Activated B cell treated with CpG ODN at 0.5 μM for 24 hours (primary cell): Measurements from ENCODE around the gene SEC31B. TPM values are rescaled to one million over a fixed set of nuclear protein-coding genes. Genes with fewer than 3 reads are reported as not detected.

ENCODE experiments used
- ATAC-seq: fragments of 200-7000 bp; cut with Tn5 transposase; one replicate; pipeline ENCODE4 v1.10.0; 2021; ENCODE audit warnings: low read depth, mild to moderate bottlenecking, moderate library complexity
- CTCF ChIA-PET: fragments of 350-600 bp; sonication (Branson Sonifier 250); formaldehyde crosslinking; loops from one replicate; lab custom pipeline; 2021; ENCODE audit warnings: antibody characterized with exemption; lab: Charles Lee
- POLR2A ChIA-PET: fragments of 350-600 bp; sonication (Branson Sonifier 250); formaldehyde crosslinking; loops from one replicate; lab custom pipeline; 2021; ENCODE audit warnings: antibody characterized with exemption; lab: Charles Lee
- DNase-seq: peaks from one replicate; pipeline ENCODE4 v3.0.0; 2022
- H3K27ac Mint-ChIP-seq: one replicate; pipeline ENCODE4 v1.8.0; 2020; ENCODE audit warnings: mixed read lengths
- H3K27me3 Mint-ChIP-seq: one replicate; pipeline ENCODE4 v1.8.0; 2021; ENCODE audit warnings: mixed read lengths
- H3K36me3 Mint-ChIP-seq: one replicate; pipeline ENCODE4 v1.8.0; 2021; ENCODE audit warnings: low read depth, mixed read lengths
- H3K4me1 Mint-ChIP-seq: one replicate; pipeline ENCODE4 v1.8.0; 2021; ENCODE audit warnings: mixed read lengths
- H3K4me3 Mint-ChIP-seq: one replicate; pipeline ENCODE4 v1.8.0; 2020; ENCODE audit warnings: mild to moderate bottlenecking, mixed read lengths
- H3K9me3 Mint-ChIP-seq: one replicate; pipeline ENCODE4 v1.8.0; 2020; ENCODE audit warnings: mixed read lengths
- intact Hi-C: fragments of 100-400 bp; cut with micrococcal nuclease; formaldehyde crosslinking; loops from one replicate; pipeline ENCODE4 v1.15.1; 2024
- total RNA-seq: library from RNA; stranded (reverse); gene quantifications from 2 replicates; pipeline ENCODE4 v1.2.3, GENCODE V29; 2022
- TF ChIP-seq, protein P1 (sequence below): fragments of 200-600 bp; IDR thresholded peaks from one replicate; pipeline ENCODE4 v1.8.0; 2022; ENCODE audit warnings: antibody characterized with exemption, mild to moderate bottlenecking

SEC31B gene
- total RNA-seq, 1 donor from 2014 or later: 21.6 TPM

- ATAC-seq (no peak), DNase-seq (no peak)
- intact Hi-C loops: no loop called here
- H3K9me3 Mint-ChIP-seq: no peaks in the 10 kb centered on the region
- H3K4me3 Mint-ChIP-seq: no peak overlapping the region
- H3K27ac Mint-ChIP-seq: no peak overlapping the region
- ChIA-PET POLR2A (interaction anchor here (0.8 kb wide), 1 partner anchor 18 kb away, joined by 3 read pairs; the partner anchor contains the start of gene HIF1AN), CTCF (interaction anchor here (0.7 to 1.3 kb wide), 3 partner anchors 9 to 272 kb away, joined by 3 to 4 read pairs (median 3); no protein-coding TSS in a partner anchor)
- peaks cover 44% of the 10 kb centered on the region for H3K36me3 Mint-ChIP-seq
- peaks cover 18% of the 10 kb centered on the region for H3K4me1 Mint-ChIP-seq
- TF ChIP-seq, protein P1, sequence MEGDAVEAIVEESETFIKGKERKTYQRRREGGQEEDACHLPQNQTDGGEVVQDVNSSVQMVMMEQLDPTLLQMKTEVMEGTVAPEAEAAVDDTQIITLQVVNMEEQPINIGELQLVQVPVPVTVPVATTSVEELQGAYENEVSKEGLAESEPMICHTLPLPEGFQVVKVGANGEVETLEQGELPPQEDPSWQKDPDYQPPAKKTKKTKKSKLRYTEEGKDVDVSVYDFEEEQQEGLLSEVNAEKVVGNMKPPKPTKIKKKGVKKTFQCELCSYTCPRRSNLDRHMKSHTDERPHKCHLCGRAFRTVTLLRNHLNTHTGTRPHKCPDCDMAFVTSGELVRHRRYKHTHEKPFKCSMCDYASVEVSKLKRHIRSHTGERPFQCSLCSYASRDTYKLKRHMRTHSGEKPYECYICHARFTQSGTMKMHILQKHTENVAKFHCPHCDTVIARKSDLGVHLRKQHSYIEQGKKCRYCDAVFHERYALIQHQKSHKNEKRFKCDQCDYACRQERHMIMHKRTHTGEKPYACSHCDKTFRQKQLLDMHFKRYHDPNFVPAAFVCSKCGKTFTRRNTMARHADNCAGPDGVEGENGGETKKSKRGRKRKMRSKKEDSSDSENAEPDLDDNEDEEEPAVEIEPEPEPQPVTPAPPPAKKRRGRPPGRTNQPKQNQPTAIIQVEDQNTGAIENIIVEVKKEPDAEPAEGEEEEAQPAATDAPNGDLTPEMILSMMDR: no peak
- no peaks in the 10 kb centered on the region for H3K27me3 Mint-ChIP-seq
Observed at GRCh38 chr10:100553929-100554328, 34.3 kb upstream of the SEC31B start.

DNA sequence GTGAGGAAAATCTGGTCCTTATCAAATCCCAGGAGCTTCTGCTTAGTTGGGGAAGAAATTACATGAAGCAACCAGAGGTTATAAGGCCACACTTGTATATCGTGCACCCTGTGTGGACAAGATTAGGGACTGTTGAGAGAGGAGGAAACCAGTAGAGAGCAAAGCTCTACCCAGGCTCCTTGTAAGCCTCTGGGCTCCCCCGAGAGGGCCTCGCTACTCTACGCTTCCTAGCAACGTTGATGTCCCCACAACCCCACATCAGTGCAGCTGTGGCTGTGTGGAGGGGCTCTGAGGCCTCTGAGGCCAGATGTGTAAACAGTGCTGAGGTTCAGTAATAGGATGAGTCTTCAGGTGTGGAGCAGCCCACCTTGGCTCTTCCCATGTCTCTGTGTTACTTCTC lies 32.1 kb upstream of the SEC31B start:
- H3K9me3 Mint-ChIP-seq: no peaks in the 10 kb centered on the region
- POLR2A ChIA-PET: no interaction called here
- no peak for DNase-seq
- H3K27me3 Mint-ChIP-seq: no peaks in the 10 kb centered on the region
- H3K4me3 Mint-ChIP-seq: no peak overlapping the region
- intact Hi-C loops: no loop called here
- H3K36me3 Mint-ChIP-seq: peaks cover 56% of the 10 kb centered on the region
- CTCF ChIA-PET: no interaction called here
- no peak overlapping the region for H3K27ac Mint-ChIP-seq
- TF ChIP-seq, protein P1: no peak
- peaks cover 18% of the 10 kb centered on the region for H3K4me1 Mint-ChIP-seq
- no peak for ATAC-seq

- ChIA-PET CTCF (interaction anchor here (0.9 kb wide), 1 partner anchor 12 kb away, joined by 3 read pairs; no protein-coding TSS in a partner anchor), POLR2A (no interaction called here)
- no peak overlapping the region for H3K27ac Mint-ChIP-seq
- no peaks in the 10 kb centered on the region for H3K27me3 Mint-ChIP-seq
- DNase-seq (no peak), ATAC-seq (peak; percentile 52)
- TF ChIP-seq, protein P1: no peak
- H3K4me3 Mint-ChIP-seq: no peak overlapping the region
- H3K9me3 Mint-ChIP-seq: no peaks in the 10 kb centered on the region
- peaks cover 55% of the 10 kb centered on the region for H3K36me3 Mint-ChIP-seq
- H3K4me1 Mint-ChIP-seq: peaks cover 18% of the 10 kb centered on the region
- intact Hi-C loops: no loop called here
Observed at GRCh38 chr10:100551196-100551595, 31.5 kb upstream of the SEC31B start.

GRCh38 chr10:100544950-100545349 lies 25.3 kb upstream of the SEC31B start:
- intact Hi-C loops: no loop called here
- TF ChIP-seq, protein P1: no peak
- H3K4me3 Mint-ChIP-seq: no peak overlapping the region
- POLR2A ChIA-PET: interaction anchor here (2.5 kb wide), 1 partner anchor 9 kb away, joined by 9 read pairs; the partner anchor contains the start of gene HIF1AN
- no peak for ATAC-seq
- CTCF ChIA-PET: interaction anchor here (1.4 kb wide), 1 partner anchor 9 kb away, joined by 6 read pairs; the partner anchor contains the start of gene HIF1AN
- H3K36me3 Mint-ChIP-seq: peaks cover 95% of the 10 kb centered on the region
- DNase-seq: no peak
- H3K27me3 Mint-ChIP-seq: no peaks in the 10 kb centered on the region
- H3K9me3 Mint-ChIP-seq: no peaks in the 10 kb centered on the region
- H3K27ac Mint-ChIP-seq: no peak overlapping the region
- H3K4me1 Mint-ChIP-seq: peaks cover 1% of the 10 kb centered on the region

GRCh38 chr10:100537475-100537874 lies 17.8 kb upstream of the SEC31B start:
- no peak for ATAC-seq
- intact Hi-C loops: loop anchor here (5.0 to 10.0 kb wide), 4 partner anchors 350 to 1967 kb away; partner anchors contain the start of genes ACTR1A, BTRC, ERLIN1 and LZTS2
- Mint-ChIP-seq H3K9me3 (no peaks in the 10 kb centered on the region), H3K4me1 (peaks cover 16% of the 10 kb centered on the region), H3K4me3 (no peak overlapping the region), H3K36me3 (peaks cover 47% of the 10 kb centered on the region), H3K27ac (no peak overlapping the region), H3K27me3 (no peaks in the 10 kb centered on the region)
- CTCF ChIA-PET: no interaction called here
- POLR2A ChIA-PET: no interaction called here
- TF ChIP-seq, protein P1: no peak
- no peak for DNase-seq
